ENCODE measurements around the gene IGFBP5. TPM values are rescaled to one million over a fixed set of nuclear protein-coding genes. Genes with fewer than 3 reads are reported as not detected.

The IGFBP5 gene
- total RNA-seq, 1 donor from 2014 or later: 150 TPM

- Histone ChIP-seq H2AFZ (replicated peaks) (no peak overlapping the region), H3K27ac (no peak overlapping the region), H3K4me2 (no peak overlapping the region), H3K36me3 (no peaks in the 10 kb centered on the region), H3K4me3 (no peak overlapping the region), H3K9me3 (ENCODE audit: low read depth) (no peaks in the 10 kb centered on the region), H3K79me2 (ENCODE audit: low read depth) (no peaks in the 10 kb centered on the region), H3K27me3 (no peaks in the 10 kb centered on the region), H3K4me1 (peaks cover 14% of the 10 kb centered on the region), H3F3A (ENCODE audit: low read depth) (peaks cover 5% of the 10 kb centered on the region), H3K9ac (no peak overlapping the region), H4K20me1 (ENCODE audit: low read depth) (no peaks in the 10 kb centered on the region)
- H3K4me1 Mint-ChIP-seq: peaks cover 25% of the 10 kb centered on the region
- peaks cover 15% of the 10 kb centered on the region for H3K27me3 Mint-ChIP-seq (ENCODE audit: insufficient read depth, low read depth)
- no peak overlapping the region for H3K27ac Mint-ChIP-seq
- H3K36me3 Mint-ChIP-seq: no peaks in the 10 kb centered on the region
- no peak for DNase-seq (ENCODE audit: low spot score)
- TF ChIP-seq EZH2phosphoT487 (IDR thresholded peaks at IDR 0.05) (no peak), CTCF (IDR thresholded peaks at IDR 0.05) (no peak), EZH2 (IDR thresholded peaks at IDR 0.05) (no peak)
- H3K9me3 Mint-ChIP-seq: peaks cover 6% of the 10 kb centered on the region
- H3K4me3 Mint-ChIP-seq: no peak overlapping the region
Observed at GRCh38 chr2:216741223-216741593, 45.9 kb upstream of the IGFBP5 start.

DNA sequence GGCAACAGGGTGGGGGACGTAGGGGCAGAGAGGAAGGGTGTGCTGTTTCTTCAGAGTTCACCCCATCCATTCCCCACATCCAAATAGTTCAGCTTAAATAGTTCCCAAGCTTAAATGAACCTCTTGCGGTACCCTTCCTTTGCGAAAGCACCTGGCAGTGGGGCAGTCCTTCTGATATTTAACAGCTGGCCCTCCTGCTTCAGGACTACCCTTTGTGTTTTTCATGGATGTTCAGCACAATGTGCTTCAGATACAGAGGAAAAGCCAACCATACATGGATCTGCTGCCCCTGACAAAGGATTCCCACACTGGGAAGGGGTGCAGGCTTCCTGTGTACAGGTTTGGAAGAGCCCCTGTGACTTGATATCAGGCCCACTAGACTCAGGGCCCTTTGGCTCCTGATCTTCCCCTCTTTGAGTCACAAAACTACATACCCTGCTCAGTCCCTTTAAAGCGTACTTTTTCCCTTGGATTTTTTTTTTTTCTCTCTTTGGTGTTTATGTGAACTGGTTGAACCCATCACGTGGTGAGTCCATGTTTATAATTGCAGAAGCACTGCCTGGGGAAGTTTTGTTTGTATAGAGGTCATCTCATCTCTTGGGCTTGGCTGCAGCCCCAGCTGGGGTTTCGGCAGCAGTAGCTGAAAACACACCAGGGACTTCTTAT lies 45.3 kb upstream of the IGFBP5 start:
- peaks cover 5% of the 10 kb centered on the region for H3K9me3 Mint-ChIP-seq
- no peak for DNase-seq (ENCODE audit: low spot score)
- Histone ChIP-seq H3K36me3 (no peaks in the 10 kb centered on the region), H3K27me3 (no peaks in the 10 kb centered on the region), H3F3A (ENCODE audit: low read depth) (peaks cover 5% of the 10 kb centered on the region), H3K79me2 (ENCODE audit: low read depth) (no peaks in the 10 kb centered on the region), H3K4me2 (no peak overlapping the region), H3K4me3 (no peak overlapping the region), H4K20me1 (ENCODE audit: low read depth) (no peaks in the 10 kb centered on the region), H3K27ac (no peak overlapping the region), H2AFZ (replicated peaks) (no peak overlapping the region), H3K4me1 (peaks cover 14% of the 10 kb centered on the region), H3K9me3 (ENCODE audit: low read depth) (no peaks in the 10 kb centered on the region), H3K9ac (no peak overlapping the region)
- peaks cover 29% of the 10 kb centered on the region for H3K4me1 Mint-ChIP-seq
- no peaks in the 10 kb centered on the region for H3K36me3 Mint-ChIP-seq
- TF ChIP-seq CTCF (IDR thresholded peaks at IDR 0.05) (no peak), EZH2 (IDR thresholded peaks at IDR 0.05) (no peak), EZH2phosphoT487 (IDR thresholded peaks at IDR 0.05) (no peak)
- H3K4me3 Mint-ChIP-seq: no peak overlapping the region
- H3K27ac Mint-ChIP-seq: no peak overlapping the region
- H3K27me3 Mint-ChIP-seq (ENCODE audit: insufficient read depth, low read depth): peaks cover 15% of the 10 kb centered on the region

DNA sequence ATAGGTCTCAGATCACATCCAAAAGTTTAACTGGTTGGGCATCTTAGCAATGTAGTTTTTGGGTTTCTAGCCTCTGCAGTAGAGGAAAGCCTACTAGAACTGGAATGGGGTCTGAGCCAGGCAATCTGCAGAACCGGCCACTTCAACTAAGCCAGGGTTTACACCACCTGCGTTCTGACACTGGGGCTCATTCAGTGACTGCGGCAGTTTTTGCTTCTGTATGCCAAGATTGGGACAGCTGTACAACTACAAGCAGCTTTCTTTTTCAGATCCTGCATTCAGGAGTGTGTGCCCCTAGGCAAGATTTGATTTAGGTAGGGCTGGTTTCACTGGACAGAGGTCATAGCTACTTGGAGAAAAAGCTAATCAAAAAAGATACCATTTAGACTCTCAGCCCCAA lies 43.7 kb upstream of the IGFBP5 start:
- H3K79me2 ChIP-seq (ENCODE audit: low read depth): no peaks in the 10 kb centered on the region
- H3K4me3 ChIP-seq: no peak overlapping the region
- no peaks in the 10 kb centered on the region for H3K36me3 ChIP-seq
- peaks cover 34% of the 10 kb centered on the region for H3K4me1 Mint-ChIP-seq
- no peak overlapping the region for H3K27ac ChIP-seq
- H3K27me3 ChIP-seq: no peaks in the 10 kb centered on the region
- no peak overlapping the region for H3K4me2 ChIP-seq
- no peak overlapping the region for H3K4me3 Mint-ChIP-seq
- no peak for DNase-seq (ENCODE audit: low spot score)
- peaks cover 15% of the 10 kb centered on the region for H3K27me3 Mint-ChIP-seq (ENCODE audit: insufficient read depth, low read depth)
- no peak overlapping the region for H3K9ac ChIP-seq
- H3K4me1 ChIP-seq: peaks cover 14% of the 10 kb centered on the region
- no peaks in the 10 kb centered on the region for H3K9me3 Mint-ChIP-seq
- no peak overlapping the region for H2AFZ ChIP-seq (replicated peaks)
- no peaks in the 10 kb centered on the region for H3K36me3 Mint-ChIP-seq
- H3F3A ChIP-seq (ENCODE audit: low read depth): peaks cover 5% of the 10 kb centered on the region
- no peaks in the 10 kb centered on the region for H3K9me3 ChIP-seq (ENCODE audit: low read depth)
- H4K20me1 ChIP-seq (ENCODE audit: low read depth): no peaks in the 10 kb centered on the region
- no peak overlapping the region for H3K27ac Mint-ChIP-seq
- TF ChIP-seq EZH2phosphoT487 (IDR thresholded peaks at IDR 0.05) (no peak), EZH2 (IDR thresholded peaks at IDR 0.05) (no peak), CTCF (IDR thresholded peaks at IDR 0.05) (no peak)
